Muscle layer of duodenum (tissue), 2 donors: ENCODE measurements around the gene SCTR.

Experiments
- H3K27ac ChIP-seq: one replicate; pipeline ENCODE4 v1.7.0; 2013; ENCODE audit warnings: mild to moderate bottlenecking, low read length
- H3K27me3 ChIP-seq: one replicate; pipeline ENCODE4 v1.7.0; 2013; ENCODE audit warnings: low read depth, mild to moderate bottlenecking, control low read depth, low read length
- H3K36me3 ChIP-seq, 2 donors: one replicate each; pipeline ENCODE4 v1.7.0; 2013; ENCODE audit warnings: low read length in 2 of 2, control low read depth in 1 of 2, mild to moderate bottlenecking in 1 of 2; ENCODE audit not compliant: insufficient read depth in 2 of 2, control insufficient read depth in 1 of 2
- H3K4me1 ChIP-seq, 2 donors: one replicate each; pipeline ENCODE4 v1.7.0; 2013; ENCODE audit warnings: low read length in 2 of 2, mild to moderate bottlenecking in 2 of 2, control low read depth in 1 of 2, moderate library complexity in 1 of 2; ENCODE audit not compliant: insufficient read depth in 2 of 2, control insufficient read depth in 1 of 2
- H3K4me3 ChIP-seq, 2 donors: one replicate each; pipeline ENCODE4 v1.7.0; 2013; ENCODE audit warnings: low read length in 2 of 2, low read depth in 1 of 2, mild to moderate bottlenecking in 1 of 2
- H3K9me3 ChIP-seq, 2 donors: one replicate each; pipeline ENCODE4 v1.7.0; 2013; ENCODE audit warnings: low read length in 2 of 2, control low read depth in 1 of 2, mild to moderate bottlenecking in 1 of 2; ENCODE audit not compliant: control insufficient read depth in 1 of 2
- donor health status: healthy.

The SCTR gene

DNA sequence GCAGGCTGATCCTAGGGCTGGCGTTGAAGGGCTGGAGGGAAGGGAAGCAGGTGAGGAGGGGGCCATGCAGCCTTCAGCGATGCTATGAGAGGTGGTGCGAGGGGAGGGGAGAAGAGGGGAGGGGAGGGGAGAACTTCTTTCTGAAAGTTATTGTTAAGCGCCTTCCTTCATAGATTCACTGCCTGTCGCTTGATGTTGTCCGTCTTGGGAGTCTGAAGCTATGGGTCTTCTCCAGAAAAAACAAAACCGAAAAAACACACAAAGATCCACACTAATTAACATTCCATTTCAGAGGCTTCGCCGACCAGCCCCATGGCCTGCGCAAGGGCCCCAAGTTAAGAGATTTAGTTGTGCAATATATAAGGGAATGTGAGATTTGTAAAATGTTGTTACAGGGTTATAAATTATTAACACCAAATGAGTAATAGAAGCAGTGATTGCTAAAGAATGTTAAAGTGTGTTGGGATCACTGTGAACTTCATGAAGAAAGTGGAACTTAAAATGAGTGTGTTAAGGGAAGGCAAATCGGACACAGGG lies 20.7 kb upstream of the SCTR start:
- H3K27me3 ChIP-seq = no peaks in the 10 kb centered on the region
- H3K27ac ChIP-seq = no peak overlapping the region
- peak overlapping the region; percentile 60 to 62 for H3K4me3 ChIP-seq
- no peaks in the 10 kb centered on the region for H3K9me3 ChIP-seq
- no peaks in the 10 kb centered on the region for H3K36me3 ChIP-seq
- H3K4me1 ChIP-seq = peaks cover 9 to 18% of the 10 kb centered on the region in 2 donors

DNA sequence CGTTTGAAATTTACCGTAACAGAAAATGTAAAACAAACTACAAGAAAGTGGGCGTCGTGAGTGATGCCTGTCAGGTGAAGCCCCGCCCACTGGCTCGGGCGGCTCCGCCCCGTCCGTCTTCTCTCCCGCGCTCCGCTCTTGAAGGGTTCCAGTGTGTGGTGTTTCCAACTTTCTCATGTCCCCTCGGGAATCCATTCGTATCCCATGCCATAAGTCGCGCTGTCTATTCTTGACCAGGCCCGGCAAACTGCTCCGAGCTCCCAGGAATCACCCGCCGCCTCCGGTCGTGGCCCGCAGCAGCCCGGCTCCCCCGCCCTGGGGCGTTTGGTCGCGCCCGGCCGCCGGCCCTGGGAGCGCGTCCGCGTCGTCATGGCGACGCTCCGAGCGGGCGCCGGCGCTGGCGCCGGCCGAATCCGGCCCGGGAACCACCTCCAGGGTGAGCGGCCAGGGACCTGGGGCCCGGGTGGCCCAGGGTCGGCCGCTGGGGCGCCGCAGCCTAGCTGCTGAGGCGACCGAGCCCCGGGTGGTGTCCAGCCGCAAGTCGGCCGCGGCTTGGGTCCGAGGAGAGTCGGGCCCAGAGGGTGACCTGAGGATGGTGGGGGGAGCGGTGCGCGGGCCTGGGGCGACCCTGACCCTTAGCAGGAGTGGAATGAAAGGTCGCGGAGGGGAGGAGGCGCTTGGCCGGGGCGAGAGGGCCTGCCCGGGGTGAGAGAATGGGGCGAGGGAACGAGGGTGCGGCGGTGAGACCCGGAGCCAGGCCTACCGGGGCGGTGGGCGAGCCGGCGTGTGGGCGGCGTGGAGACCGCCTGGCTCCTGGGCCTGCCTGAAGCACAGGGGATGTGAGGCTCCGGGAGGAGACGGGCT lies 20.0 kb upstream of the SCTR start, which contains the start of gene CFAP221:
Gene CFAP221 (plus strand): TSS at position 375 of the 864 bp plus-strand sequence. CDS start 1,683 bp downstream, outside the sequence.
- Histone ChIP-seq H3K27me3 (no peaks in the 10 kb centered on the region), H3K9me3 (no peaks in the 10 kb centered on the region), H3K36me3 (no peaks in the 10 kb centered on the region), H3K4me1 (peaks cover 9 to 13% of the 10 kb centered on the region in 2 donors), H3K27ac (no peak within 1 kb of the TSS), H3K4me3 (peak within 1 kb of the TSS; percentile 60 to 62)

DNA sequence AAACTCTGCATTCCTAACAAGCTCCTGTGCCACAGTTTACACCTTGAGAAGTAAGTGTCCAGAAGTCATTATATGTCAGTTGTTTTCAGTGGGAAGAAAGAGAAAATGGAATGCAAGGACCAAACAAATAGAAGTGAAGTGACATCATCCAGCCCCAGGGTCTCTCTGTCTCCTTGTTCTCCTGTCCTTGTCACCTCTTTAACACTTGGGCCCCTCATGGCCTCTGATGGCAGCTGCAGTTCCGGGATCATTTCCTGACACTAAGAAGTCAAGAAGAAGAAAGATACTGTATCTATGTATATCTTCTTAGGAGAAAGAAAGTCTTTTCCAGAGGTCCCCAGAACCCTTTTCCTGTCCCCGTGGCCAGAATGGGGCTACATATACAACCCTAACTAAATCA lies 17.2 kb upstream of the SCTR start:
- Histone ChIP-seq H3K9me3 (no peaks in the 10 kb centered on the region), H3K27ac (no peak overlapping the region), H3K4me1 (peaks cover 9 to 12% of the 10 kb centered on the region in 2 donors), H3K27me3 (no peaks in the 10 kb centered on the region), H3K36me3 (no peaks in the 10 kb centered on the region), H3K4me3 (no peak overlapping the region)

DNA sequence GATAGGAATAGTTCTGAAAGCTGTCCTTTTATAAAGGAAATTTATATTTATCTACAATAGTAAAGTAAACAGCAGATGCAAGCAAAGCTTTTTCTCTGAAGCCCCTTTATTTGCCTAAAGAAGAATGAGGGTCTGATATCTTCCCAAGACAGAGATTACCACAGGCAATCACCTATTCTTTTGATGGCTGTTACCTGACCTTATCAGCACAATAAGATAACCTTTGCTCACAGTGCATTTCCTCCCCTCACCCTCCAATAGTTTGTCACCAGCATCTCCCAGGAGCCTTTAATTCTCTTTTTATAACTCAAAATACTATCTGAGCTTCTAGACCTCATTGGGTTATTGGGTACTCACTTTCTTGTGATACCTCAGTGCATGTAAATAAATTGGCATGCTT lies 13.5 kb upstream of the SCTR start:
- no peaks in the 10 kb centered on the region for H3K27me3 ChIP-seq

DNA sequence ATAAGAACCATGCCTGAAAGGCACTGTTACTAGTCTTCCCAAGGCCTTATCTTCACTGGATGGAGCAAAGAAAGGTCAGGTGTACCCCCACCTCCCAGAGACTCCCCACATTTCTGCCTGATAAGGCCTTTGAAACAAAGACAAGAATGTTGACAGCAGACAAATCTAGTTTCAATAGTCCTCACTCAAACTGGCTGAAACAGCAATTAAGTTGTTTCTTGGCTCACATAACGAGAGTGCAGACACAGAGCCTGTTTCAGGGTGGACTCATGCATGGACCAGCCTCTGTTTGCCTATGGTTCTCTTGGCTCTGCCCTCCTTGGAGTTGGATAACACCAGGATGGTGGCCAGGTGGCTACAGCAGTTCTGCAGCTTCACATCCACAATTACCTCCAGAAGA lies 12.4 kb upstream of the SCTR start:
- no peaks in the 10 kb centered on the region for H3K4me1 ChIP-seq
- no peaks in the 10 kb centered on the region for H3K36me3 ChIP-seq
- H3K9me3 ChIP-seq = peaks cover 8 to 12% of the 10 kb centered on the region in 2 donors
- no peak overlapping the region for H3K27ac ChIP-seq
- no peak overlapping the region for H3K4me3 ChIP-seq
- no peaks in the 10 kb centered on the region for H3K27me3 ChIP-seq

More for the DNA sequence above, 13.5 kb upstream of the SCTR start:
- no peak overlapping the region for H3K27ac ChIP-seq
- H3K9me3 ChIP-seq = peaks cover 8 to 12% of the 10 kb centered on the region in 2 donors
- H3K4me1 ChIP-seq = no peaks in the 10 kb centered on the region
- no peak overlapping the region for H3K4me3 ChIP-seq
- no peaks in the 10 kb centered on the region for H3K36me3 ChIP-seq

DNA sequence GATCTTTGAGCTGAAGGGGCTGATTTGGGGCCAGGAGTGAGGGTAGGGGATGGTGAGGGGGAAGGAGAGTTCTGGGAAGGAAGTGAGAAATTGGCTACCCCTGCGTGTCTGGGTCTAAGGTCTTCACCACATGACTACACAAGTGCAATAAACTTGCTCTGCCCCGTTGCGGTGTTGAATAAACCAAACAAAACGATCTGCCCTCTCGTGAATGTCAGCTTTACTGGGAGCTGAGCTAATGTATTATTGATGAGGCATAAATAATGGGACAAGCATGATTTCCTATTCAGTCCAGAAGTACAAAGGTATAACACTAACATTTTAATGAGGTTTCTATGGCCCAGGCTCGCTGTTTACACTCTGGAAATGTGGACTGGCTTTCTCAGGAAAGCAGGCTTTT lies 11.9 kb upstream of the SCTR start:
- H3K36me3 ChIP-seq = no peaks in the 10 kb centered on the region
- peaks cover 8 to 12% of the 10 kb centered on the region in 2 donors for H3K9me3 ChIP-seq
- H3K4me3 ChIP-seq = no peak overlapping the region
- no peaks in the 10 kb centered on the region for H3K4me1 ChIP-seq
- H3K27ac ChIP-seq = no peak overlapping the region
- H3K27me3 ChIP-seq = no peaks in the 10 kb centered on the region

DNA sequence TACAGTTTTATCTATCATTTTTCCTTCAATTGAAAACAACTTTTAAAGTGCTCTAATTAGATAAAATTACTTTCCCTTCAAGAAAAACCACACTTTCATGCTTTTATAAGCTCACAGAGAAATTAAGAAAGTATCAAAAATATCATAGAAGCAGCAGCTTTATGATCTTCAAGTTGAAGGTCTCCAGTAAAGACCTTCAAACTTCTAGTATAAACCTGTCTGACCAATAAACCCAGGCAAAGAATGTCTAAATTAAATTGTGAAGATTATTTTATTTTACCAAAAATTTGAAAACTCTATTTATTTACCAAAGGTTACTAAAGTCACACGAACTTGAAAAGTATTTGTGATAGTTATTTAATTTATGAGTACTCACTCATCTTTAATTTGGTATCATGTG lies 9.3 kb upstream of the SCTR start:
- Histone ChIP-seq H3K36me3 (no peaks in the 10 kb centered on the region), H3K4me1 (no peaks in the 10 kb centered on the region), H3K27ac (no peak overlapping the region), H3K4me3 (no peak overlapping the region), H3K27me3 (no peaks in the 10 kb centered on the region), H3K9me3 (peaks cover 8 to 12% of the 10 kb centered on the region in 2 donors)

DNA sequence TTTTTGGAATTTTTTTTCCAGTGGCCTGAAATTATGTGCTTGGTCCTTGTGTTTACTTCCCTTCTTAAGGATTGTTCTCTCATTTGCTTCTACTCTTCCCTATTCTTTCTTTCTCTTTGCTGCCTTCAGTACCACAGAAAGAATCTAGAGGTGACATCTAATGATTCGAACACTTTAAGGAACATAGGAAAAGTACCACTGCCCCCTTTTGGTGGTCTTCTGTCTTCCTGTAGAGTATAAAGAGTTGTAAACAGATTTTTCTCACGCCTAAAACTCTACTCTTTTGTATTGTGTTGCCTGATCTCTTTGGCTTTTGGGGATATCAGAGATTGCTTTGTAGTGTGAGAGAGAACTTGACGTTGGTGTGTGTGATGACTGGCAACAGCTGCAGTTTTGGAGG lies 7.0 kb upstream of the SCTR start:
- H3K27ac ChIP-seq = no peak overlapping the region
- H3K9me3 ChIP-seq = peaks cover 8 to 12% of the 10 kb centered on the region in 2 donors
- no peaks in the 10 kb centered on the region for H3K36me3 ChIP-seq
- H3K4me1 ChIP-seq = no peaks in the 10 kb centered on the region
- no peaks in the 10 kb centered on the region for H3K27me3 ChIP-seq
- H3K4me3 ChIP-seq = no peak overlapping the region

DNA sequence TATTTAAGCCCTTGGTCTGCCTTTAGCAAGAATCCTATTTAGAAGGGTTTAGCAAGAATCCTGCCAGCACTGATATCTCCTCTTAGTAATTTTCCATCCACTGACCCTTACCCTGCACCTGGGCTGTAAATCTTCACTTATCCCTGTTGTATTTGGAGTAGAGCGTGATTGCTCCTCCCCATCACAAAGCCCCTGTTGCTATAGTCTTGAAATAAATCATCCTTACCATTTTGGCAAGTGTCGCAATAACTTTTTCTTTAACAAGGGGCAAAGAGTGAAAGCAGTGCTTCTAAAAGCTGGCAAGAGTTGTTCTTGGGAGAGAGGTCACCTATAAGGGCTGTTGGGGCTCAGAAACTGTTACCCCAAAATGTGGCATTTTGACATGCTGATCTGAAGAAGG lies 3.7 kb upstream of the SCTR start:
- no peak overlapping the region for H3K4me3 ChIP-seq
- peaks cover under 1 to 1% of the 10 kb centered on the region in 2 donors for H3K9me3 ChIP-seq
- H3K4me1 ChIP-seq = peaks cover 0 to 10% of the 10 kb centered on the region in 2 donors
- no peak overlapping the region for H3K27ac ChIP-seq
- no peaks in the 10 kb centered on the region for H3K36me3 ChIP-seq
- peaks cover under 1% of the 10 kb centered on the region for H3K27me3 ChIP-seq

DNA sequence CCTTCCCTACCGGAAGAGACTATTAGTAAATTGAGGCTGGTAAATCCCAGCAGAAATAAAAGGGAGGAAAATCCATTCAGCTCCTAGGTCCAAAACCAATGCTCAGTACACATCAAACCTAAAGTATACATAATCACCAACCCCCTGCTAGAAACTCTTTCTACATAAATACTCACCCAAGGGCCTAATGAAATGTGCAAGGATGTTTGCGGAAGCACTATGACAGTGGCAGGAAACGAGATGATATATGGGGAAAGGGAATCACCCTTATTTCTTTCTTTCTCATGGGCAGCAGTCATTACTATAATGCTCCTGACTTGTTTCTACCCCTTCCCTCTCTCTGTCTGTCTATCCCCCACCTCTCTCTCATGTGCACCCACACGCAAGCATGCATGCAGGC lies 1.3 kb upstream of the SCTR start:
- Histone ChIP-seq H3K4me3 (no peak overlapping the region), H3K4me1 (peaks cover 0 to 10% of the 10 kb centered on the region in 2 donors), H3K27ac (no peak overlapping the region), H3K27me3 (peaks cover 8% of the 10 kb centered on the region), H3K9me3 (no peaks in the 10 kb centered on the region), H3K36me3 (no peaks in the 10 kb centered on the region)

DNA sequence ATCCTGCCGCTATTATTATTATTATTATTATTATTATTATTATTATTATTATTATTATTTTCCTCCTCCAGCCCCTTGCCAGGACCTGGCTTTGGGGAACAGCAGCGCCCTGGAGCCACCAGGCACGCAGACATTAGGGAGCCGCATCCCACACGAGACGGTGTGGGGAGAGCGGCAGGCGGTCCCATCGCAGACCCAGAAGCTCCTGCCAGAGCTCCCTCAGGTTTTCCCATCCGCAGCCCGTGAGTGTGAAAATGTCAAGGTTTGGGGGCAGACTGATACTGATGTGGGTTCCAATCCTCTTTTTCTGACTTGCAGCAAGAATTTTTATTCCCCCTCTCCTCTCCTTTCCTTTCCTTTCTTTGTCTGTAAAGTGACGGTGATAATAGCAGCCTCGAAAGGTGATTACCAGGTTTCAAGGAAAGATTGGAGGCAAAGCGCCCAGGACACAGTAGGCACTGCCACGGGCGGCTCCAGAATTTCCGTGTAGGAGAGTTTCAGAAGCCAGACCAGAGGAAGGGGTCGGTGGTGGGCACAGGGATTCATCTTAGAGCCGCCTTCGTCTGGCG lies 816 bp downstream of the SCTR start:
- Histone ChIP-seq H3K36me3 (no peaks in the 10 kb centered on the region), H3K4me3 (peak overlapping the region; percentile 32 to 55), H3K27ac (no peak overlapping the region), H3K9me3 (no peaks in the 10 kb centered on the region), H3K4me1 (peaks cover 0 to 10% of the 10 kb centered on the region in 2 donors), H3K27me3 (peaks cover 8% of the 10 kb centered on the region)
